PFSK-1 (cell line): ENCODE results near the gene EP400.

Experiments
- POLR2AphosphoS5 ChIP-seq: IDR thresholded peaks from 2 replicates; pipeline ENCODE4 v1.6.1; 2012; ENCODE audit warnings: low read depth, mild to moderate bottlenecking, control low read depth, low read length, moderate library complexity
- REST ChIP-seq, 2 experiments: IDR thresholded peaks; 2 replicates each; pipeline versions ENCODE4 v1.6.1 to v1.8.0; 2011 to 2012; ENCODE audit warnings: low read depth in 2 of 2, low read length in 2 of 2, control low read depth in 1 of 2, inconsistent platforms in 1 of 2, mild to moderate bottlenecking in 1 of 2, moderate library complexity in 1 of 2; ENCODE audit not compliant: insufficient read depth in 1 of 2
- SIN3A ChIP-seq: IDR thresholded peaks from 2 replicates; pipeline ENCODE4 v1.6.1; 2012; ENCODE audit warnings: mild to moderate bottlenecking, low read length, moderate library complexity, borderline replicate concordance; ENCODE audit not compliant: insufficient read depth
- TAF1 ChIP-seq: IDR thresholded peaks from 2 replicates; pipeline ENCODE4 v1.6.1; 2012; ENCODE audit warnings: low read length, control low read depth, borderline replicate concordance; ENCODE audit not compliant: insufficient read depth

- TF ChIP-seq POLR2AphosphoS5, result no peak
- no peak for TF ChIP-seq SIN3A
- no peak for TF ChIP-seq REST (IDR thresholded peaks at IDR 0.05; ENCODE audit: insufficient read depth in 1 of 2, low read depth in 2 of 2, low read length in 2 of 2)
- no peak for TF ChIP-seq TAF1
Observed at GRCh38 chr12:132021965-132022364, 72.2 kb downstream of the EP400 start.
